GM12878 (cell line): ENCODE data around the gene GRAMD1B.

Experiments used
- BCL11A ChIP-seq: IDR thresholded peaks from 2 replicates; pipeline ENCODE4 v1.6.1; 2011; ENCODE audit warnings: low read depth, low read length
- CBX3 ChIP-seq: fragments of 200-600 bp; sonication (generic); IDR thresholded peaks from 2 replicates; pipeline ENCODE4 v1.6.1; 2016; ENCODE audit warnings: low read depth, borderline replicate concordance
- CREB1 ChIP-seq: IDR thresholded peaks from 2 replicates; pipeline ENCODE4 v1.6.1; 2012; ENCODE audit warnings: low read depth, mild to moderate bottlenecking, inconsistent platforms
- ESRRA ChIP-seq: IDR thresholded peaks from 2 replicates; pipeline ENCODE4 v1.6.1; 2012; ENCODE audit warnings: mild to moderate bottlenecking, low read length, improper control_type of control experiment
- HDGF ChIP-seq: fragments of 450-650 bp; IDR thresholded peaks from 2 replicates; pipeline ENCODE4 v1.6.1; 2016; ENCODE audit warnings: antibody characterized with exemption
- PAX5 ChIP-seq: IDR thresholded peaks from 2 replicates; pipeline ENCODE4 v1.6.1; 2011; ENCODE audit warnings: low read depth, low read length, borderline replicate concordance
- RAD21 ChIP-seq: IDR thresholded peaks from 2 replicates; pipeline ENCODE4 v1.6.1; 2011; ENCODE audit warnings: mild to moderate bottlenecking, low read depth, low read length, moderate library complexity; ENCODE audit not compliant: insufficient read depth
- SP1 ChIP-seq: IDR thresholded peaks from one replicate; pipeline ENCODE4 v1.6.1; 2011; ENCODE audit warnings: low read depth, low read length
- TF ChIP-seq, protein P1 (sequence below), 3 experiments: IDR thresholded peaks in 2 of 3; conservative IDR thresholded peaks in 1 of 3; 2 replicates each; pipeline ENCODE4 v1.5.1; 2011; ENCODE audit warnings: low read depth in 3 of 3, low read length in 3 of 3, mild to moderate bottlenecking in 3 of 3, control low read depth in 2 of 3, moderate library complexity in 2 of 3, inconsistent platforms in 1 of 3, mixed read lengths in 1 of 3; ENCODE audit not compliant: control insufficient read depth in 2 of 3, insufficient read depth in 1 of 3; ENCODE audit errors: extremely low read depth in 1 of 3

DNA sequence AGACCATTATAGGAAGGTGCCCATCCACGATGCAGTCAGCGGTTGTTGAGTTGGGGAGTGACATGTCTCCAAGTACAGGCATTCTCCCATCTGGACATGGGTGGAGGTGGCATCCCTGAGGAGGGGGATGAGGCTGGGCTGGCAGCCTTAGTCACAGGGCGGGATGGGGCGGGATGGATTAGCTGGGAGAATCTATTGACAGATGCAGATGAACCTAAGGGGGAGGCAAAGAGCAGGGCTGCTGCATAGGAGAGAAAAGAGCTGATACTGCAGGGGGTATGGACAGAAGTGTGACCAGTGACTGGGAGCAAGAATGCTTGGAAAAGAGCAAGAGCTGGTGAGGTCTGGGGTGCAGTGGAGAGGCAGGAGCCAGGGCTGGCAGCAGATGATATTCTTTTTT, 181.6 kb downstream of the GRAMD1B start:
- TF ChIP-seq HDGF = no peak
- no peak for TF ChIP-seq PAX5
- TF ChIP-seq, protein P1, sequence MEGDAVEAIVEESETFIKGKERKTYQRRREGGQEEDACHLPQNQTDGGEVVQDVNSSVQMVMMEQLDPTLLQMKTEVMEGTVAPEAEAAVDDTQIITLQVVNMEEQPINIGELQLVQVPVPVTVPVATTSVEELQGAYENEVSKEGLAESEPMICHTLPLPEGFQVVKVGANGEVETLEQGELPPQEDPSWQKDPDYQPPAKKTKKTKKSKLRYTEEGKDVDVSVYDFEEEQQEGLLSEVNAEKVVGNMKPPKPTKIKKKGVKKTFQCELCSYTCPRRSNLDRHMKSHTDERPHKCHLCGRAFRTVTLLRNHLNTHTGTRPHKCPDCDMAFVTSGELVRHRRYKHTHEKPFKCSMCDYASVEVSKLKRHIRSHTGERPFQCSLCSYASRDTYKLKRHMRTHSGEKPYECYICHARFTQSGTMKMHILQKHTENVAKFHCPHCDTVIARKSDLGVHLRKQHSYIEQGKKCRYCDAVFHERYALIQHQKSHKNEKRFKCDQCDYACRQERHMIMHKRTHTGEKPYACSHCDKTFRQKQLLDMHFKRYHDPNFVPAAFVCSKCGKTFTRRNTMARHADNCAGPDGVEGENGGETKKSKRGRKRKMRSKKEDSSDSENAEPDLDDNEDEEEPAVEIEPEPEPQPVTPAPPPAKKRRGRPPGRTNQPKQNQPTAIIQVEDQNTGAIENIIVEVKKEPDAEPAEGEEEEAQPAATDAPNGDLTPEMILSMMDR (IDR thresholded peaks at IDR 0.05 in 2 of 3, conservative IDR thresholded peaks at IDR 0.05 in 1 of 3; ENCODE audit: control insufficient read depth in 2 of 3, extremely low read depth in 1 of 3, insufficient read depth in 1 of 3, low read depth in 3 of 3, low read length in 3 of 3) = no peak
- TF ChIP-seq BCL11A = no peak
- no peak for TF ChIP-seq RAD21
- TF ChIP-seq CREB1 = no peak
- TF ChIP-seq CBX3 = no peak
- no peak for TF ChIP-seq ESRRA
- TF ChIP-seq SP1 = no peak
